Uterus (tissue), 2 donors: ENCODE results near the gene CDH13.

Experiments
- CTCF ChIP-seq, 4 experiments: fragments of 200-600 bp in 2 of 4; fragments of 450-650 bp in 2 of 4; sonication (generic) in 2 of 4; IDR thresholded peaks; one replicate each; pipeline ENCODE4 v1.5.1; 2016 to 2019; ENCODE audit warnings: antibody characterized with exemption in 4 of 4, mild to moderate bottlenecking in 2 of 4, moderate library complexity in 1 of 4
- POLR2A ChIP-seq, 2 donors: fragments of 450-650 bp; IDR thresholded peaks; one replicate each; pipeline ENCODE4 v1.6.1; 2016; ENCODE audit warnings: antibody characterized with exemption in 2 of 2, mild to moderate bottlenecking in 1 of 2, moderate library complexity in 1 of 2

- TF ChIP-seq POLR2A (IDR thresholded peaks at IDR 0.05), result no peak
- TF ChIP-seq CTCF (IDR thresholded peaks at IDR 0.05), result no peak
These were observed 673.6 kb downstream of the CDH13 start for GRCh38 chr16:83300326-83300725.
